ENCODE measurements around the gene ANXA5.

ANXA5 gene

DNA sequence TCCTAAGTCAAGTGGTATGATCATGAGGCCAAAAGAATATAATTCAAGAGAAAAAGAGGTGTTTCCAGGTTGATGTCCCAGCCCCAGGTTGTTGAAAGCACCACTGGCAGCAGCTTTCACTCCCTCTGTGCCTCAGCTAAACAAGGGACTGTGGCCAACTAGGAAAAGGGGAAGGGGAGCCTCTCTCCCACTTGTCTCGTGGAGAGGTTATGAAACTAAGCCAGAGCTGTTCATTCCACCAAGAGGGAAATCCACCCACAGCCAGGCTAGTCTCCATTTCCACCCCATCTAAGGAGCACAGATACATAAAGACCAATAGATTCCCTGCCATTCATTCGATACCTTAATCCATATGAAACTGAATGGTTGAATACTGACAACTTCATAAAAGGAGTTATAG lies 8.1 kb downstream of the ANXA5 start:
- no peak overlapping the region for H3K4me3 ChIP-seq (ENCODE audit: low read depth, low read length)
- peaks cover 6 to 59% of the 10 kb centered on the region in 2 experiments; a peak in 2 of 3 replicates for H3K36me3 ChIP-seq (ENCODE audit: control insufficient read depth in 2 of 2, insufficient read depth in 1 of 2, low read length in 2 of 2)
- no peak for TF ChIP-seq ZNF146 (tag by site-specific recombination; IDR thresholded peaks at IDR 0.05)
- TF ChIP-seq ZNF585B (tag by site-specific recombination; IDR thresholded peaks at IDR 0.05), result no peak
- TF ChIP-seq ZNF561 (tag by site-specific recombination; IDR thresholded peaks at IDR 0.05; ENCODE audit: borderline replicate concordance), result no peak
- TF ChIP-seq, protein P1, sequence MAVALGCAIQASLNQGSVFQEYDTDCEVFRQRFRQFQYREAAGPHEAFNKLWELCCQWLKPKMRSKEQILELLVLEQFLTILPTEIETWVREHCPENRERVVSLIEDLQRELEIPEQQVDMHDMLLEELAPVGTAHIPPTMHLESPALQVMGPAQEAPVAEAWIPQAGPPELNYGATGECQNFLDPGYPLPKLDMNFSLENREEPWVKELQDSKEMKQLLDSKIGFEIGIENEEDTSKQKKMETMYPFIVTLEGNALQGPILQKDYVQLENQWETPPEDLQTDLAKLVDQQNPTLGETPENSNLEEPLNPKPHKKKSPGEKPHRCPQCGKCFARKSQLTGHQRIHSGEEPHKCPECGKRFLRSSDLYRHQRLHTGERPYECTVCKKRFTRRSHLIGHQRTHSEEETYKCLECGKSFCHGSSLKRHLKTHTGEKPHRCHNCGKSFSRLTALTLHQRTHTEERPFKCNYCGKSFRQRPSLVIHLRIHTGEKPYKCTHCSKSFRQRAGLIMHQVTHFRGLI (tag by site-specific recombination; IDR thresholded peaks at IDR 0.05), result no peak
- TF ChIP-seq ZNF776 (tag by site-specific recombination; IDR thresholded peaks at IDR 0.05; ENCODE audit: borderline replicate concordance), result no peak
- TF ChIP-seq ZNF837 (tag by site-specific recombination; IDR thresholded peaks at IDR 0.05), result no peak
- TF ChIP-seq, protein P2, sequence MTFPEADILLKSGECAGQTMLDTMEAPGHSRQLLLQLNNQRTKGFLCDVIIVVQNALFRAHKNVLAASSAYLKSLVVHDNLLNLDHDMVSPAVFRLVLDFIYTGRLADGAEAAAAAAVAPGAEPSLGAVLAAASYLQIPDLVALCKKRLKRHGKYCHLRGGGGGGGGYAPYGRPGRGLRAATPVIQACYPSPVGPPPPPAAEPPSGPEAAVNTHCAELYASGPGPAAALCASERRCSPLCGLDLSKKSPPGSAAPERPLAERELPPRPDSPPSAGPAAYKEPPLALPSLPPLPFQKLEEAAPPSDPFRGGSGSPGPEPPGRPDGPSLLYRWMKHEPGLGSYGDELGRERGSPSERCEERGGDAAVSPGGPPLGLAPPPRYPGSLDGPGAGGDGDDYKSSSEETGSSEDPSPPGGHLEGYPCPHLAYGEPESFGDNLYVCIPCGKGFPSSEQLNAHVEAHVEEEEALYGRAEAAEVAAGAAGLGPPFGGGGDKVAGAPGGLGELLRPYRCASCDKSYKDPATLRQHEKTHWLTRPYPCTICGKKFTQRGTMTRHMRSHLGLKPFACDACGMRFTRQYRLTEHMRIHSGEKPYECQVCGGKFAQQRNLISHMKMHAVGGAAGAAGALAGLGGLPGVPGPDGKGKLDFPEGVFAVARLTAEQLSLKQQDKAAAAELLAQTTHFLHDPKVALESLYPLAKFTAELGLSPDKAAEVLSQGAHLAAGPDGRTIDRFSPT (tag by site-specific recombination; IDR thresholded peaks at IDR 0.05), result no peak
- TF ChIP-seq WT1 (tag by site-specific recombination; IDR thresholded peaks at IDR 0.05), result no peak
- TF ChIP-seq, protein P3, sequence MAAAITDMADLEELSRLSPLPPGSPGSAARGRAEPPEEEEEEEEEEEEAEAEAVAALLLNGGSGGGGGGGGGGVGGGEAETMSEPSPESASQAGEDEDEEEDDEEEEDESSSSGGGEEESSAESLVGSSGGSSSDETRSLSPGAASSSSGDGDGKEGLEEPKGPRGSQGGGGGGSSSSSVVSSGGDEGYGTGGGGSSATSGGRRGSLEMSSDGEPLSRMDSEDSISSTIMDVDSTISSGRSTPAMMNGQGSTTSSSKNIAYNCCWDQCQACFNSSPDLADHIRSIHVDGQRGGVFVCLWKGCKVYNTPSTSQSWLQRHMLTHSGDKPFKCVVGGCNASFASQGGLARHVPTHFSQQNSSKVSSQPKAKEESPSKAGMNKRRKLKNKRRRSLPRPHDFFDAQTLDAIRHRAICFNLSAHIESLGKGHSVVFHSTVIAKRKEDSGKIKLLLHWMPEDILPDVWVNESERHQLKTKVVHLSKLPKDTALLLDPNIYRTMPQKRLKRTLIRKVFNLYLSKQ (tag by site-specific recombination; IDR thresholded peaks at IDR 0.05; ENCODE audit: borderline replicate concordance), result no peak
- POLR2A ChIA-PET, result no interaction called here
- H3K27ac ChIP-seq (ENCODE audit: extremely low read depth, low read depth, low read length), result no peak overlapping the region
- peaks cover 12% of the 10 kb centered on the region for H3K4me1 ChIP-seq (ENCODE audit: control insufficient read depth, insufficient read depth, low read length)
- CTCF ChIA-PET, result interaction anchor here (0.7 kb wide), 1 partner anchor 164 kb away, joined by 3 read pairs; no protein-coding TSS in a partner anchor
- no peaks in the 10 kb centered on the region for H3K9me3 ChIP-seq (ENCODE audit: control insufficient read depth, insufficient read depth, low read depth, low read length)

DNA sequence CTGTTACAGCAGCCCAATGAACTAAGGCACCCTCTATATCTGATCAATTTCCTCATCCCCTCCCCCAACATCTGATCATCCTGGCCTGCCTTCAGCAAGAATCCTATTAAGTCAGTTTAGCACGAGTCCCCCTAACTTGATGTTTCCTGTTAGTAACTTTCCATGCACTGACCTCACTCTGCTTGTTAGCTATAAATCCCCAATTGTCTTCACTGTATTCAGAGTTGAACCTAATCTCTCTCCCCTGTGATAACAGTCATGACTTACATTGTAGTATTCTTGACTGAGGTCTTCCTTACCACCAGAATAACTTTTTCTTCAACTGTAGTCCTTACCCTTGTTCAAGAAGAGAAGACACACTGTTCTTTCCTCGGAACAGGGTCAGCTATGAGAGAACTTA lies 8.5 kb downstream of the ANXA5 start:
- CTCF ChIA-PET, result no interaction called here
- no peak overlapping the region for H3K27ac ChIP-seq (ENCODE audit: extremely low read depth, low read depth, low read length)
- no peaks in the 10 kb centered on the region for H3K9me3 ChIP-seq (ENCODE audit: control insufficient read depth, insufficient read depth, low read depth, low read length)
- POLR2A ChIA-PET, result no interaction called here
- no peak overlapping the region for H3K4me3 ChIP-seq (ENCODE audit: low read depth, low read length)
- H3K36me3 ChIP-seq (ENCODE audit: control insufficient read depth in 2 of 2, insufficient read depth in 1 of 2, low read length in 2 of 2), result peaks cover 6 to 58% of the 10 kb centered on the region in 2 experiments; a peak in 2 of 3 replicates
- peaks cover 12% of the 10 kb centered on the region for H3K4me1 ChIP-seq (ENCODE audit: control insufficient read depth, insufficient read depth, low read length)
- TF ChIP-seq ZNF76 (tag by site-specific recombination; IDR thresholded peaks at IDR 0.05; ENCODE audit: borderline replicate concordance, low read depth) (no peak), ZBTB20 (tag by site-specific recombination; IDR thresholded peaks at IDR 0.05) (no peak), SCRT2 (tag by site-specific recombination; IDR thresholded peaks at IDR 0.05) (no peak), ZNF335 (tag by site-specific recombination; conservative IDR thresholded peaks at IDR 0.05) (0 out of 2 replicates have a peak, but pooled peaks have one; percentile 22), ZNF664 (tag by site-specific recombination; IDR thresholded peaks at IDR 0.05) (no peak), YY2 (tag by site-specific recombination; IDR thresholded peaks at IDR 0.05) (no peak), ZNF350 (tag by site-specific recombination; IDR thresholded peaks at IDR 0.05) (no peak), GFI1B (tag by site-specific recombination; IDR thresholded peaks at IDR 0.05) (no peak), ZNF248 (tag by site-specific recombination; IDR thresholded peaks at IDR 0.05) (no peak), ZNF341 (tag by site-specific recombination; IDR thresholded peaks at IDR 0.05; ENCODE audit: low read depth) (no peak), ZNF292 (tag by site-specific recombination; IDR thresholded peaks at IDR 0.05; ENCODE audit: borderline replicate concordance, low read depth) (no peak), MZF1 (tag by site-specific recombination; IDR thresholded peaks at IDR 0.05; ENCODE audit: borderline replicate concordance) (peak; percentile 91), HOXC10 (CRISPR knock-in tag; IDR thresholded peaks at IDR 0.05) (no peak), ZFP3 (tag by site-specific recombination; IDR thresholded peaks at IDR 0.05; ENCODE audit: low read depth) (no peak)
- TF ChIP-seq, protein P4, sequence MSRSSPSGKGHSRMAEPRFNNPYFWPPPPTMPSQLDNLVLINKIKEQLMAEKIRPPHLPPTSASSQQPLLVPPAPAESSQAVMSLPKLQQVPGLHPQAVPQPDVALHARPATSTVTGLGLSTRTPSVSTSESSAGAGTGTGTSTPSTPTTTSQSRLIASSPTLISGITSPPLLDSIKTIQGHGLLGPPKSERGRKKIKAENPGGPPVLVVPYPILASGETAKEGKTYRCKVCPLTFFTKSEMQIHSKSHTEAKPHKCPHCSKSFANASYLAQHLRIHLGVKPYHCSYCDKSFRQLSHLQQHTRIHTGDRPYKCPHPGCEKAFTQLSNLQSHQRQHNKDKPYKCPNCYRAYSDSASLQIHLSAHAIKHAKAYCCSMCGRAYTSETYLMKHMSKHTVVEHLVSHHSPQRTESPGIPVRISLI (tag by site-specific recombination; IDR thresholded peaks at IDR 0.05), result no peak

All from HEK293 (cell line).